Measurements from ENCODE around the gene MAGOH.

MAGOH gene

GRCh38 chr1:53259932-53260331 is 21.6 kb upstream of the MAGOH start:
- Histone ChIP-seq H3K36me3 (ENCODE audit: insufficient read depth, insufficient read length, low read length) (peaks cover 99% of the 10 kb centered on the region), H3K4me1 (ENCODE audit: insufficient read depth, insufficient read length) (no peaks in the 10 kb centered on the region), H3K9me3 (ENCODE audit: insufficient read depth, low read length) (no peaks in the 10 kb centered on the region), H3K9ac (ENCODE audit: insufficient read length, low read depth) (no peak overlapping the region), H3K4me3 (ENCODE audit: insufficient read length, low read depth) (no peak overlapping the region), H3K27me3 (ENCODE audit: insufficient read depth, insufficient read length) (no peaks in the 10 kb centered on the region)
- TF ChIP-seq YY1 (IDR thresholded peaks at IDR 0.05; ENCODE audit: insufficient read depth, insufficient read length) (no peak), ZNF274 (IDR thresholded peaks at IDR 0.05; ENCODE audit: low read depth, low read length) (no peak)
- DNase-seq (ENCODE audit: low read depth, low spot score): no peak

GRCh38 chr1:53258216-53258615 is 19.9 kb upstream of the MAGOH start:
- no peak overlapping the region for H3K9ac ChIP-seq (ENCODE audit: insufficient read length, low read depth)
- H3K4me3 ChIP-seq (ENCODE audit: insufficient read length, low read depth): no peak overlapping the region
- no peaks in the 10 kb centered on the region for H3K27me3 ChIP-seq (ENCODE audit: insufficient read depth, insufficient read length)
- H3K36me3 ChIP-seq (ENCODE audit: insufficient read depth, insufficient read length, low read length): peaks cover 99% of the 10 kb centered on the region
- no peaks in the 10 kb centered on the region for H3K4me1 ChIP-seq (ENCODE audit: insufficient read depth, insufficient read length)
- H3K9me3 ChIP-seq (ENCODE audit: insufficient read depth, low read length): no peaks in the 10 kb centered on the region
- DNase-seq (ENCODE audit: low read depth, low spot score): no peak
- TF ChIP-seq SUZ12 (IDR thresholded peaks at IDR 0.05; ENCODE audit: extremely low read depth, insufficient read depth, insufficient read length): no peak
- TF ChIP-seq YY1 (IDR thresholded peaks at IDR 0.05; ENCODE audit: insufficient read depth, insufficient read length): no peak
- TF ChIP-seq ZNF274 (IDR thresholded peaks at IDR 0.05; ENCODE audit: low read depth, low read length): no peak

GRCh38 chr1:53257454-53258081 is 19.2 kb upstream of the MAGOH start:
- Histone ChIP-seq H3K4me1 (ENCODE audit: insufficient read depth, insufficient read length) (no peaks in the 10 kb centered on the region), H3K9ac (ENCODE audit: insufficient read length, low read depth) (no peak overlapping the region), H3K9me3 (ENCODE audit: insufficient read depth, low read length) (no peaks in the 10 kb centered on the region), H3K36me3 (ENCODE audit: insufficient read depth, insufficient read length, low read length) (peaks cover 99% of the 10 kb centered on the region), H3K27me3 (ENCODE audit: insufficient read depth, insufficient read length) (no peaks in the 10 kb centered on the region), H3K4me3 (ENCODE audit: insufficient read length, low read depth) (no peak overlapping the region)
- TF ChIP-seq YY1 (IDR thresholded peaks at IDR 0.05; ENCODE audit: insufficient read depth, insufficient read length) (no peak), SUZ12 (IDR thresholded peaks at IDR 0.05; ENCODE audit: extremely low read depth, insufficient read depth, insufficient read length) (no peak), ZNF274 (IDR thresholded peaks at IDR 0.05; ENCODE audit: low read depth, low read length) (no peak)
- DNase-seq (ENCODE audit: low read depth, low spot score): no peak

- Histone ChIP-seq H3K4me1 (ENCODE audit: insufficient read depth, insufficient read length) (no peaks in the 10 kb centered on the region), H3K4me3 (ENCODE audit: insufficient read length, low read depth) (no peak overlapping the region), H3K9me3 (ENCODE audit: insufficient read depth, low read length) (no peaks in the 10 kb centered on the region), H3K36me3 (ENCODE audit: insufficient read depth, insufficient read length, low read length) (peaks cover 98% of the 10 kb centered on the region), H3K27me3 (ENCODE audit: insufficient read depth, insufficient read length) (no peaks in the 10 kb centered on the region), H3K9ac (ENCODE audit: insufficient read length, low read depth) (no peak overlapping the region)
- no peak for DNase-seq (ENCODE audit: low read depth, low spot score)
- TF ChIP-seq YY1 (IDR thresholded peaks at IDR 0.05; ENCODE audit: insufficient read depth, insufficient read length) (no peak), SUZ12 (IDR thresholded peaks at IDR 0.05; ENCODE audit: extremely low read depth, insufficient read depth, insufficient read length) (no peak), ZNF274 (IDR thresholded peaks at IDR 0.05; ENCODE audit: low read depth, low read length) (no peak)
These were observed 18.5 kb upstream of the MAGOH start for GRCh38 chr1:53256511-53257453.

- H3K36me3 ChIP-seq (ENCODE audit: insufficient read depth, insufficient read length, low read length): peaks cover 97% of the 10 kb centered on the region
These were observed 16.7 kb upstream of the MAGOH start for GRCh38 chr1:53255031-53255430.

GRCh38 chr1:53254011-53254640 is 15.8 kb upstream of the MAGOH start:
- no peak for TF ChIP-seq ZNF274 (IDR thresholded peaks at IDR 0.05; ENCODE audit: low read depth, low read length)
- TF ChIP-seq SUZ12 (IDR thresholded peaks at IDR 0.05; ENCODE audit: extremely low read depth, insufficient read depth, insufficient read length): no peak
- H3K9me3 ChIP-seq (ENCODE audit: insufficient read depth, low read length): no peaks in the 10 kb centered on the region
- no peak overlapping the region for H3K4me3 ChIP-seq (ENCODE audit: insufficient read length, low read depth)
- no peak overlapping the region for H3K9ac ChIP-seq (ENCODE audit: insufficient read length, low read depth)
- DNase-seq (ENCODE audit: low read depth, low spot score): no peak
- no peaks in the 10 kb centered on the region for H3K27me3 ChIP-seq (ENCODE audit: insufficient read depth, insufficient read length)
- H3K4me1 ChIP-seq (ENCODE audit: insufficient read depth, insufficient read length): no peaks in the 10 kb centered on the region
- H3K36me3 ChIP-seq (ENCODE audit: insufficient read depth, insufficient read length, low read length): peaks cover 97% of the 10 kb centered on the region

More at GRCh38 chr1:53255031-53255430, 16.7 kb upstream of the MAGOH start:
- no peak overlapping the region for H3K4me3 ChIP-seq (ENCODE audit: insufficient read length, low read depth)
- H3K9me3 ChIP-seq (ENCODE audit: insufficient read depth, low read length): no peaks in the 10 kb centered on the region
- no peaks in the 10 kb centered on the region for H3K27me3 ChIP-seq (ENCODE audit: insufficient read depth, insufficient read length)
- TF ChIP-seq YY1 (IDR thresholded peaks at IDR 0.05; ENCODE audit: insufficient read depth, insufficient read length): no peak
- H3K4me1 ChIP-seq (ENCODE audit: insufficient read depth, insufficient read length): no peaks in the 10 kb centered on the region
- no peak overlapping the region for H3K9ac ChIP-seq (ENCODE audit: insufficient read length, low read depth)
- DNase-seq (ENCODE audit: low read depth, low spot score): no peak

GRCh38 chr1:53250325-53250724 is 12.0 kb upstream of the MAGOH start:
- no peak for DNase-seq (ENCODE audit: low read depth, low spot score)
- Histone ChIP-seq H3K36me3 (ENCODE audit: insufficient read depth, insufficient read length, low read length) (peaks cover 98% of the 10 kb centered on the region), H3K9me3 (ENCODE audit: insufficient read depth, low read length) (no peaks in the 10 kb centered on the region), H3K9ac (ENCODE audit: insufficient read length, low read depth) (no peak overlapping the region), H3K4me3 (ENCODE audit: insufficient read length, low read depth) (no peak overlapping the region), H3K4me1 (ENCODE audit: insufficient read depth, insufficient read length) (no peaks in the 10 kb centered on the region), H3K27me3 (ENCODE audit: insufficient read depth, insufficient read length) (no peaks in the 10 kb centered on the region)
- TF ChIP-seq SUZ12 (IDR thresholded peaks at IDR 0.05; ENCODE audit: extremely low read depth, insufficient read depth, insufficient read length) (no peak), ZNF274 (IDR thresholded peaks at IDR 0.05; ENCODE audit: low read depth, low read length) (no peak), YY1 (IDR thresholded peaks at IDR 0.05; ENCODE audit: insufficient read depth, insufficient read length) (no peak)
